ENCODE measurements around the gene HECTD1.

- no peak for TF ChIP-seq CTCF (IDR thresholded peaks at IDR 0.05)
- no peak for TF ChIP-seq POLR2AphosphoS5 (IDR thresholded peaks at IDR 0.05; ENCODE audit: low read depth, low read length)
- no peak for TF ChIP-seq REST (IDR thresholded peaks at IDR 0.05; ENCODE audit: low read depth, low read length)
- TF ChIP-seq MAX (IDR thresholded peaks at IDR 0.05; ENCODE audit: low read depth) = no peak
- no peak for TF ChIP-seq PBX3 (IDR thresholded peaks at IDR 0.05)
- no peak for TF ChIP-seq NRF1 (IDR thresholded peaks at IDR 0.05; ENCODE audit: low read depth, low read length)
- TF ChIP-seq EP300 (IDR thresholded peaks at IDR 0.05; ENCODE audit: borderline replicate concordance in 1 of 2, low read depth in 1 of 2, low read length in 1 of 2) = no peak
- TF ChIP-seq GABPA (IDR thresholded peaks at IDR 0.05; ENCODE audit: low read depth) = no peak
- no peak for TF ChIP-seq ELF1 (IDR thresholded peaks at IDR 0.05)
- no peak for TF ChIP-seq IRF3 (IDR thresholded peaks at IDR 0.05; ENCODE audit: low read depth, low read length)
These were observed 44.5 kb downstream of the HECTD1 start for GRCh38 chr14:31162910-31163649.
